ENCODE data around the gene PRRC2C. TPM values are rescaled to one million over a fixed set of nuclear protein-coding genes. Genes with fewer than 3 reads are reported as not detected.

The PRRC2C gene
- 60.1 to 74.6 TPM (median 73.4 TPM) in 5 replicates for total RNA-seq (2022; extraction: Qiagen RNA extraction)

DNA sequence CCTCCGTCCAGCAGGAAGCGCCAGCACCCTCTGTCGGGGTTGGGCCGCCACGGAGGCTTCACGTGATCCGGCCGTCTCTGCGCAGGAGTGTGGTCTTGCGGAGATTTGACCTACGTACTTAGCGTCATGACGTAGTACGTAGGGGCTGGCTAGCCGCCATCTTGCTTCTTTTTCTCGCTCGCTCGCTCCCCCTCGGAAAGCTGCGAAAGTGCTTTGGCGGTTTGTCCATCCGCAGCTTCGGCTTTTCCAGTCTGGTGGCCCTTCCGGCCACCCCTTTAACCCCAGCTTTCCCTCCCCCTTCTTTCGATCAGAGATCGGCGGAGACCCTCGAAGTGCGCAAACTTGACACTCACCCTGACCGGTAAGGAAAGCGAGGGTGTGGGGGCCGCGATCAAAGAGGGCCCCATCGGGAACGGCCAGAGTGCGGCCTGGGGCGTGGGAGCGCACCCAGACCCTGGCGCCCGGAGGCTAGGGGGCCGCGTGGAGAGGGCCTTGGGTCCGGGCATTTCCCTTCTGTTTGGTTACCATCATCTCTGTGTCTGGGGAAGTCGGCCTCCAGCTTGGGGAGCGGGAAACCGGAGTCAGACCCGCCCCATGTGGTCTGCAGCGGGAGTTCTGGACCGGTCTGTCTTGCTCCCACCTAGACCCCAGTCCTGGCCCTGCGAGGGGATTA is at the start of gene PRRC2C:
PRRC2C (plus strand) TSS at position 156 of the 673 bp plus-strand sequence. CDS start 26,559 bp downstream, outside the sequence.

DNA sequence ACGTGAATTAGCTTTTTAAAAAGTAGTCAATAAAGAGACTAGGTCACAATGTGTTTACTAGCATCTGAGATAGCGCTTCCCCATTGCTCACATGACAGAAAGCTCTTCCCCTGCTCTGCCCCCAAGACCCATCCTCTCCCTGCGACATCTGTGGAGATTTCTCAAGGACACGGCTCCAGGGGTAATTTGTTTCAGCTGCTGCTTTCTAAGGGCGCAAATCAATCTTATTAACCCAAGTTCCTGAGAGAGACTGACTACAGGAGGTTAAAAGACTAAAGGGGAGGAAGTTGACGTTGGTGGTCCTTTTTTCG is 136.8 kb downstream of the PRRC2C start, which contains the start of gene MYOCOS:
MYOCOS (plus strand) TSS at position 92 of the 311 bp plus-strand sequence. CDS start 1,641 bp downstream, outside the sequence.

Other genes starting within 250 kb of the PRRC2C start
- not detected in 5 replicates for gene FMO1, start 237.0 kb upstream of the PRRC2C start, total RNA-seq (2022; extraction: Qiagen RNA extraction)
- 0.22 to 1.1 TPM (median 0.31 TPM) in 5 replicates for gene FMO4, start 171.3 kb upstream of the PRRC2C start, total RNA-seq (2022; extraction: Qiagen RNA extraction)
- not detected in 5 replicates for gene MYOCOS, start 136.7 kb downstream of the PRRC2C start, total RNA-seq (2022; extraction: Qiagen RNA extraction)
- gene MYOC, start 167.2 kb downstream of the PRRC2C start, total RNA-seq (2022; extraction: Qiagen RNA extraction) = not detected in 5 replicates

All from A549 treated with Mapracorat at 1 μM for 4 hours (cell line).